Spleen (tissue), 7 donors: Measurements from ENCODE around the gene SIX5.

Experiments
- CTCF ChIP-seq, 11 experiments: fragments of 200-600 bp in 7 of 11; fragments of 450-650 bp in 4 of 11; sonication (generic) in 4 of 11; IDR thresholded peaks in 8 of 11; conservative IDR thresholded peaks in 3 of 11; 1 replicate in 7 of 11; 2 replicates in 4 of 11; pipeline versions ENCODE4 v1.4.0 to v1.8.0; 2016 to 2021; ENCODE audit warnings: antibody characterized with exemption in 11 of 11, inconsistent platforms in 4 of 11, mild to moderate bottlenecking in 1 of 11
- POLR2A ChIP-seq, 3 donors: fragments of 450-650 bp; IDR thresholded peaks; one replicate each; pipeline ENCODE4 v1.5.1; 2017; ENCODE audit warnings: antibody characterized with exemption in 3 of 3, mild to moderate bottlenecking in 1 of 3
- POLR2AphosphoS5 ChIP-seq, 3 donors: sonication (generic); formaldehyde crosslinking; IDR thresholded peaks; one replicate each; pipeline ENCODE4 v1.5.1; 2017; ENCODE audit warnings: antibody characterized with exemption in 3 of 3
- donor health status: DM: no; HTN: no; CAD: no; lungs with moderate emphysema.
- donor health status: DM: no; HTN: no; CAD: no.
- donor health status: DM: no; HTN: no; CAD: no.

GRCh38 chr19:45782162-45782691 lies 13.2 kb upstream of the SIX5 start, which contains the start of gene DMPK:
- TF ChIP-seq POLR2A (IDR thresholded peaks at IDR 0.05) (no peak), CTCF (IDR thresholded peaks at IDR 0.05 in 8 of 11, conservative IDR thresholded peaks at IDR 0.05 in 3 of 11) (no peak), POLR2AphosphoS5 (IDR thresholded peaks at IDR 0.05) (peak in 2 of 3 donors; percentile 29 to 41)
